Activated B cell treated with CpG ODN at 0.5 μM for 24 hours (primary cell): ENCODE data around the gene ERBB3. TPM values are rescaled to one million over a fixed set of nuclear protein-coding genes. Genes with fewer than 3 reads are reported as not detected.
A peak's percentile ranks its signal among the peaks of the same experiment; 100 is the strongest.

Source experiments
- ATAC-seq: fragments of 200-7000 bp; cut with Tn5 transposase; one replicate; pipeline ENCODE4 v1.10.0; 2021; ENCODE audit warnings: low read depth, mild to moderate bottlenecking, moderate library complexity
- CTCF ChIA-PET: fragments of 350-600 bp; sonication (Branson Sonifier 250); formaldehyde crosslinking; loops from one replicate; lab custom pipeline; 2021; ENCODE audit warnings: antibody characterized with exemption; lab: Charles Lee
- POLR2A ChIA-PET: fragments of 350-600 bp; sonication (Branson Sonifier 250); formaldehyde crosslinking; loops from one replicate; lab custom pipeline; 2021; ENCODE audit warnings: antibody characterized with exemption; lab: Charles Lee
- DNase-seq: peaks from one replicate; pipeline ENCODE4 v3.0.0; 2022
- H3K27ac Mint-ChIP-seq: one replicate; pipeline ENCODE4 v1.8.0; 2020; ENCODE audit warnings: mixed read lengths
- H3K27me3 Mint-ChIP-seq: one replicate; pipeline ENCODE4 v1.8.0; 2021; ENCODE audit warnings: mixed read lengths
- H3K36me3 Mint-ChIP-seq: one replicate; pipeline ENCODE4 v1.8.0; 2021; ENCODE audit warnings: low read depth, mixed read lengths
- H3K4me1 Mint-ChIP-seq: one replicate; pipeline ENCODE4 v1.8.0; 2021; ENCODE audit warnings: mixed read lengths
- H3K4me3 Mint-ChIP-seq: one replicate; pipeline ENCODE4 v1.8.0; 2020; ENCODE audit warnings: mild to moderate bottlenecking, mixed read lengths
- H3K9me3 Mint-ChIP-seq: one replicate; pipeline ENCODE4 v1.8.0; 2020; ENCODE audit warnings: mixed read lengths
- intact Hi-C: fragments of 100-400 bp; cut with micrococcal nuclease; formaldehyde crosslinking; loops from one replicate; pipeline ENCODE4 v1.15.1; 2024
- total RNA-seq: library from RNA; stranded (reverse); gene quantifications from 2 replicates; pipeline ENCODE4 v1.2.3, GENCODE V29; 2022
- TF ChIP-seq, protein P1 (sequence below): fragments of 200-600 bp; IDR thresholded peaks from one replicate; pipeline ENCODE4 v1.8.0; 2022; ENCODE audit warnings: antibody characterized with exemption, mild to moderate bottlenecking

The ERBB3 gene
- total RNA-seq, 1 donor from 2014 or later = not detected

DNA sequence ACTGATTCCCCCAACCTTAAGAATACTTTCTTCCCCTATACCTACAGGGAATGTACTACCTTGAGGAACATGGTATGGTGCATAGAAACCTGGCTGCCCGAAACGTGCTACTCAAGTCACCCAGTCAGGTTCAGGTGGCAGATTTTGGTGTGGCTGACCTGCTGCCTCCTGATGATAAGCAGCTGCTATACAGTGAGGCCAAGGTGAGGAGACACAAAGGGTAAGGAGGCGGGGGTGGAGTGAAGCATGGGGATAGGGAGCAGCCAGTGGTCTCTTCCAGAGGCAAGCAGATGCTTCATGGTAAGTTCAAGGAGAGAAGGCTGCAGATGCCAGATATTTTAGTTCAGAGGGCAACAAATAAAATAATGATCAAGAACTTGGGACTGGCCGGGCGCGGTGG is 17.8 kb downstream of the ERBB3 start:
- ChIA-PET CTCF (no interaction called here), POLR2A (interaction anchor here (0.6 kb wide), 1 partner anchor 991 kb away, joined by 4 read pairs; the partner anchor contains the start of gene NAB2)
- peaks cover 26% of the 10 kb centered on the region for H3K27me3 Mint-ChIP-seq
- no peak overlapping the region for H3K27ac Mint-ChIP-seq
- no peaks in the 10 kb centered on the region for H3K36me3 Mint-ChIP-seq
- no peaks in the 10 kb centered on the region for H3K4me1 Mint-ChIP-seq
- intact Hi-C loops = no loop called here
- no peaks in the 10 kb centered on the region for H3K9me3 Mint-ChIP-seq
- ATAC-seq (no peak), DNase-seq (no peak)
- no peak overlapping the region for H3K4me3 Mint-ChIP-seq
- TF ChIP-seq, protein P1, sequence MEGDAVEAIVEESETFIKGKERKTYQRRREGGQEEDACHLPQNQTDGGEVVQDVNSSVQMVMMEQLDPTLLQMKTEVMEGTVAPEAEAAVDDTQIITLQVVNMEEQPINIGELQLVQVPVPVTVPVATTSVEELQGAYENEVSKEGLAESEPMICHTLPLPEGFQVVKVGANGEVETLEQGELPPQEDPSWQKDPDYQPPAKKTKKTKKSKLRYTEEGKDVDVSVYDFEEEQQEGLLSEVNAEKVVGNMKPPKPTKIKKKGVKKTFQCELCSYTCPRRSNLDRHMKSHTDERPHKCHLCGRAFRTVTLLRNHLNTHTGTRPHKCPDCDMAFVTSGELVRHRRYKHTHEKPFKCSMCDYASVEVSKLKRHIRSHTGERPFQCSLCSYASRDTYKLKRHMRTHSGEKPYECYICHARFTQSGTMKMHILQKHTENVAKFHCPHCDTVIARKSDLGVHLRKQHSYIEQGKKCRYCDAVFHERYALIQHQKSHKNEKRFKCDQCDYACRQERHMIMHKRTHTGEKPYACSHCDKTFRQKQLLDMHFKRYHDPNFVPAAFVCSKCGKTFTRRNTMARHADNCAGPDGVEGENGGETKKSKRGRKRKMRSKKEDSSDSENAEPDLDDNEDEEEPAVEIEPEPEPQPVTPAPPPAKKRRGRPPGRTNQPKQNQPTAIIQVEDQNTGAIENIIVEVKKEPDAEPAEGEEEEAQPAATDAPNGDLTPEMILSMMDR = no peak

GRCh38 chr12:56098592-56098991 is 18.6 kb downstream of the ERBB3 start:
- intact Hi-C loops = no loop called here
- Mint-ChIP-seq H3K36me3 (no peaks in the 10 kb centered on the region), H3K9me3 (no peaks in the 10 kb centered on the region), H3K27me3 (peaks cover 20% of the 10 kb centered on the region), H3K27ac (no peak overlapping the region), H3K4me1 (peaks cover 7% of the 10 kb centered on the region), H3K4me3 (no peak overlapping the region)
- DNase-seq (no peak), ATAC-seq (no peak)
- CTCF ChIA-PET = no interaction called here
- TF ChIP-seq, protein P1 = no peak
- POLR2A ChIA-PET = interaction anchor here (0.6 kb wide), 1 partner anchor 21 kb away, joined by 3 read pairs; no protein-coding TSS in a partner anchor

DNA sequence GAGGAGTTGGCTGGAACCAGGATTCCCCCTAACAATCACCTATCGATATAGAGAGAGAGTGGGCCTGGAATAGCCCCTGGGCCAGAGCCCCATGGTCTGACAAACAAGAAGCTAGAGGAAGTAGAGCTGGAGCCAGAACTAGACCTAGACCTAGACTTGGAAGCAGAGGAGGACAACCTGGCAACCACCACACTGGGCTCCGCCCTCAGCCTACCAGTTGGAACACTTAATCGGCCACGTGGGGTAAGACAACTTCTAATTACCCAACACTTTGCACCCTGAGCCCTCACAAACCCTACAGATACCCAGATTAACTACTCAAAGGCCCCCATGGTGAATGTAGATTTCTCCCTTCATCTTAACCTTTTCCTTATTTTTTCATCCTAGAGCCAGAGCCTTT is 19.8 kb downstream of the ERBB3 start:
- H3K4me3 Mint-ChIP-seq = no peak overlapping the region
- CTCF ChIA-PET = no interaction called here

GRCh38 chr12:56101045-56101444 is 21.1 kb downstream of the ERBB3 start:
- intact Hi-C loops = loop anchor here (5.0 kb wide), 2 partner anchors 174 to 586 kb away; partner anchors contain the start of genes PTGES3 and PYM1
- no peaks in the 10 kb centered on the region for H3K9me3 Mint-ChIP-seq
- CTCF ChIA-PET = no interaction called here
- H3K4me3 Mint-ChIP-seq = no peak overlapping the region
- peaks cover 15% of the 10 kb centered on the region for H3K36me3 Mint-ChIP-seq
- DNase-seq = no peak
- POLR2A ChIA-PET = no interaction called here
- ATAC-seq = no peak
- peaks cover 28% of the 10 kb centered on the region for H3K4me1 Mint-ChIP-seq
- peaks cover 8% of the 10 kb centered on the region for H3K27me3 Mint-ChIP-seq
- H3K27ac Mint-ChIP-seq = no peak overlapping the region
- TF ChIP-seq, protein P1 = no peak

More for the DNA sequence above, 19.8 kb downstream of the ERBB3 start:
- POLR2A ChIA-PET = no interaction called here
- Mint-ChIP-seq H3K4me1 (peaks cover 19% of the 10 kb centered on the region), H3K9me3 (no peaks in the 10 kb centered on the region), H3K27me3 (peaks cover 13% of the 10 kb centered on the region), H3K27ac (no peak overlapping the region), H3K36me3 (peaks cover 9% of the 10 kb centered on the region)
- ATAC-seq = no peak
- intact Hi-C loops = loop anchor here (5.0 kb wide), 2 partner anchors 172 to 588 kb away; partner anchors contain the start of genes PTGES3 and PYM1
- TF ChIP-seq, protein P1 = no peak
- no peak for DNase-seq

GRCh38 chr12:56102683-56103065 is 22.7 kb downstream of the ERBB3 start:
- Mint-ChIP-seq H3K4me1 (peaks cover 33% of the 10 kb centered on the region), H3K27me3 (peaks cover 2% of the 10 kb centered on the region), H3K27ac (no peak overlapping the region), H3K4me3 (peak overlapping the region; percentile 32), H3K36me3 (peaks cover 27% of the 10 kb centered on the region), H3K9me3 (no peaks in the 10 kb centered on the region)
- TF ChIP-seq, protein P1 = no peak
- DNase-seq = no peak
- ATAC-seq = no peak
- ChIA-PET POLR2A (interaction anchor here (0.6 to 3.4 kb wide), 5 partner anchors 12 to 118 kb away, joined by 3 to 112 read pairs (median 5); partner anchors contain the start of genes RPL41, RPS26 and ZC3H10), CTCF (no interaction called here)
- intact Hi-C loops = loop anchor here (5.0 kb wide), 2 partner anchors 175 to 585 kb away; partner anchors contain the start of genes PTGES3 and PYM1
